Frontal cortex (tissue), 4 donors: ENCODE measurements around the gene MYBPH. TPM values are rescaled to one million over a fixed set of nuclear protein-coding genes. Genes with fewer than 3 reads are reported as not detected.

Experiments used
- DNase-seq, 2 donors: peaks; one replicate each; pipeline ENCODE4 v3.0.0; 2012; ENCODE audit warnings: low spot score in 2 of 2
- FAIRE-seq: peaks from 2 replicates; lab custom pipeline; 2012; peaks lifted over from hg19 to GRCh38; lab: Jason Lieb, UNC
- total RNA-seq: library from RNA; depleted of rRNA; stranded (reverse); fragments of >200 nt; gene quantifications from one replicate; pipeline ENCODE4 v1.2.3, GENCODE V29; 2014
- donor health status: control.
- donor health status: control.
- donor health status: control.

Gene MYBPH
- total RNA-seq, 1 donor from 2014 or later, result not detected

- no peak for DNase-seq
- FAIRE-seq, result no peak
Measured at GRCh38 chr1:203202431-203203245, 27.0 kb upstream of the MYBPH start.

- DNase-seq, result no peak
- FAIRE-seq, result no peak
Measured at GRCh38 chr1:203201516-203202205, 26.0 kb upstream of the MYBPH start.

GRCh38 chr1:203200916-203201315 lies 25.3 kb upstream of the MYBPH start:
- DNase-seq (no peak), FAIRE-seq (no peak)

GRCh38 chr1:203199816-203200571 lies 24.4 kb upstream of the MYBPH start:
- FAIRE-seq, result no peak
- no peak for DNase-seq

GRCh38 chr1:203199481-203199815 lies 23.8 kb upstream of the MYBPH start:
- FAIRE-seq (no peak), DNase-seq (no peak)

- FAIRE-seq (no peak), DNase-seq (no peak)
Measured at GRCh38 chr1:203199002-203199401, 23.4 kb upstream of the MYBPH start.

- FAIRE-seq, result no peak
Measured at GRCh38 chr1:203197625-203198024, 22.0 kb upstream of the MYBPH start.

GRCh38 chr1:203196371-203196770 lies 20.7 kb upstream of the MYBPH start:
- FAIRE-seq (no peak), DNase-seq (no peak)

More at GRCh38 chr1:203197625-203198024, 22.0 kb upstream of the MYBPH start:
- no peak for DNase-seq

- FAIRE-seq, result no peak
- no peak for DNase-seq
Measured at GRCh38 chr1:203190949-203191348, 15.3 kb upstream of the MYBPH start.

- DNase-seq, result no peak
- no peak for FAIRE-seq
Measured at GRCh38 chr1:203189951-203190352, 14.3 kb upstream of the MYBPH start.

- FAIRE-seq (no peak), DNase-seq (no peak)
Measured at GRCh38 chr1:203188686-203189232, 13.1 kb upstream of the MYBPH start.

- no peak for DNase-seq
- no peak for FAIRE-seq
Measured at GRCh38 chr1:203187689-203188264, 12.2 kb upstream of the MYBPH start.

- DNase-seq, result no peak
- no peak for FAIRE-seq
Measured at GRCh38 chr1:203187304-203187685, 11.7 kb upstream of the MYBPH start.

GRCh38 chr1:203186446-203187303 lies 11.0 kb upstream of the MYBPH start, which contains the start of gene CHI3L1:
TSS of gene CHI3L1 (minus strand) at chr1:203186704. CDS start at chr1:203186623, 81 bp downstream.
- FAIRE-seq (no peak), DNase-seq (no peak)

- DNase-seq (no peak), FAIRE-seq (no peak)
Measured at GRCh38 chr1:203186091-203186445, 10.4 kb upstream of the MYBPH start.

- FAIRE-seq (no peak), DNase-seq (no peak)
Measured at GRCh38 chr1:203185585-203185984, 10.0 kb upstream of the MYBPH start.

- FAIRE-seq, result no peak
- DNase-seq, result no peak
Measured at GRCh38 chr1:203185061-203185461, 9.4 kb upstream of the MYBPH start.

- no peak for FAIRE-seq
- DNase-seq, result no peak
Measured at GRCh38 chr1:203184467-203184866, 8.8 kb upstream of the MYBPH start.

GRCh38 chr1:203183828-203184227 lies 8.2 kb upstream of the MYBPH start:
- DNase-seq (no peak), FAIRE-seq (no peak)
